ENCODE measurements around the gene CFAP77. TPM values are rescaled to one million over a fixed set of nuclear protein-coding genes. Genes with fewer than 3 reads are reported as not detected.

The CFAP77 gene
- total and polyA plus RNA-seq, 7 donors: not detected

GRCh38 chr9:132504488-132504887 is 94.5 kb downstream of the CFAP77 start:
- TF ChIP-seq POLR2AphosphoS5 (IDR thresholded peaks at IDR 0.05) (no peak), POLR2A (IDR thresholded peaks at IDR 0.05) (no peak), EP300 (IDR thresholded peaks at IDR 0.05) (no peak)
- TF ChIP-seq, protein P1, sequence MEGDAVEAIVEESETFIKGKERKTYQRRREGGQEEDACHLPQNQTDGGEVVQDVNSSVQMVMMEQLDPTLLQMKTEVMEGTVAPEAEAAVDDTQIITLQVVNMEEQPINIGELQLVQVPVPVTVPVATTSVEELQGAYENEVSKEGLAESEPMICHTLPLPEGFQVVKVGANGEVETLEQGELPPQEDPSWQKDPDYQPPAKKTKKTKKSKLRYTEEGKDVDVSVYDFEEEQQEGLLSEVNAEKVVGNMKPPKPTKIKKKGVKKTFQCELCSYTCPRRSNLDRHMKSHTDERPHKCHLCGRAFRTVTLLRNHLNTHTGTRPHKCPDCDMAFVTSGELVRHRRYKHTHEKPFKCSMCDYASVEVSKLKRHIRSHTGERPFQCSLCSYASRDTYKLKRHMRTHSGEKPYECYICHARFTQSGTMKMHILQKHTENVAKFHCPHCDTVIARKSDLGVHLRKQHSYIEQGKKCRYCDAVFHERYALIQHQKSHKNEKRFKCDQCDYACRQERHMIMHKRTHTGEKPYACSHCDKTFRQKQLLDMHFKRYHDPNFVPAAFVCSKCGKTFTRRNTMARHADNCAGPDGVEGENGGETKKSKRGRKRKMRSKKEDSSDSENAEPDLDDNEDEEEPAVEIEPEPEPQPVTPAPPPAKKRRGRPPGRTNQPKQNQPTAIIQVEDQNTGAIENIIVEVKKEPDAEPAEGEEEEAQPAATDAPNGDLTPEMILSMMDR (IDR thresholded peaks at IDR 0.05): no peak
- H3K4me1 ChIP-seq: no peaks in the 10 kb centered on the region
- peaks cover 0 to 64% (median 17%) of the 10 kb centered on the region in 3 donors for H3K27me3 ChIP-seq
- DNase-seq: no peak
- intact Hi-C loops (cut with DNase I): no loop called here
- WGBS, 2 donors: 34 to 49% methylated on average over 9 of the region's 9 CpGs
- no peaks in the 10 kb centered on the region for H3K9me3 ChIP-seq
- H3K4me3 ChIP-seq: no peak overlapping the region
- no peaks in the 10 kb centered on the region for H3K36me3 ChIP-seq
- no peak overlapping the region for H3K27ac ChIP-seq

DNA sequence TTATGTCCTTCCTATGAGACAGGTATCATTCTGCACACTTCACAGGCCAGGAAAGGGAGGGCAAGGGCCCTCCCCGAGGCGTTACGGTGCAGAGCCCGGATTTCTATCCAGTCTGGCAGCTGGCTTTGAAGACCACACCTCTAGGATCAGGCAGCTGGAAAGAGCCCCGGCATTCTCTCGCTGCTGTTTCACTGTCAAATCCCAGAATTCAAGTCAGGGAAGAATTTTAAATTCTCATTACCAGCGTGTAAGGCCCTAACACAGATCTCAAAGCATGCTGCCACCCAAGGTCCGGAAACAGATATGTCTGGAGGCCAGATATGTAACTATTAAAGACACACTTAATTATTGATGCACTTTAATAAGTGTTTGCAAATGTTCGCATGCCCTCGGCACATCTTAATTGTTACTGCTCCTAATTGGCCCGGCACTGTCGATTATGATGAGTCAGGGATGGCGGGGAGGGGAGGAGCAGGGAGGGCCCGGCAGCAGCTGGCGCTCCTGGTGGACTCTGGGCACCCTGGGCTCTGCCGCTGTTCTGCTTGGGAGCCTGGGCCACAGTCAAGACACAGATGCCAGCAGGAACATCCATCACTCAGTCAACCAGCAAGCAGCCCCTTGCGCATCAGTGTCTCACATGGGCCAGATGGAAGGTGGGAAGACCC is 96.1 kb downstream of the CFAP77 start:
- no peak for DNase-seq
- H3K36me3 ChIP-seq: no peaks in the 10 kb centered on the region
- H3K4me1 ChIP-seq: no peaks in the 10 kb centered on the region
- no peak overlapping the region for H3K27ac ChIP-seq
- TF ChIP-seq EP300 (IDR thresholded peaks at IDR 0.05) (no peak), POLR2A (IDR thresholded peaks at IDR 0.05) (no peak), POLR2AphosphoS5 (IDR thresholded peaks at IDR 0.05) (no peak)
- TF ChIP-seq, protein P1 (IDR thresholded peaks at IDR 0.05): no peak
- no peaks in the 10 kb centered on the region for H3K9me3 ChIP-seq
- H3K27me3 ChIP-seq: peaks cover 0 to 66% (median 17%) of the 10 kb centered on the region in 3 donors
- intact Hi-C loops (cut with DNase I): loop anchor here (5.0 kb wide), 1 partner anchor 291 kb away; no protein-coding TSS in a partner anchor
- 53 to 76% methylated on average over 17 of the region's 17 CpGs for WGBS, 2 donors
- no peak overlapping the region for H3K4me3 ChIP-seq

DNA sequence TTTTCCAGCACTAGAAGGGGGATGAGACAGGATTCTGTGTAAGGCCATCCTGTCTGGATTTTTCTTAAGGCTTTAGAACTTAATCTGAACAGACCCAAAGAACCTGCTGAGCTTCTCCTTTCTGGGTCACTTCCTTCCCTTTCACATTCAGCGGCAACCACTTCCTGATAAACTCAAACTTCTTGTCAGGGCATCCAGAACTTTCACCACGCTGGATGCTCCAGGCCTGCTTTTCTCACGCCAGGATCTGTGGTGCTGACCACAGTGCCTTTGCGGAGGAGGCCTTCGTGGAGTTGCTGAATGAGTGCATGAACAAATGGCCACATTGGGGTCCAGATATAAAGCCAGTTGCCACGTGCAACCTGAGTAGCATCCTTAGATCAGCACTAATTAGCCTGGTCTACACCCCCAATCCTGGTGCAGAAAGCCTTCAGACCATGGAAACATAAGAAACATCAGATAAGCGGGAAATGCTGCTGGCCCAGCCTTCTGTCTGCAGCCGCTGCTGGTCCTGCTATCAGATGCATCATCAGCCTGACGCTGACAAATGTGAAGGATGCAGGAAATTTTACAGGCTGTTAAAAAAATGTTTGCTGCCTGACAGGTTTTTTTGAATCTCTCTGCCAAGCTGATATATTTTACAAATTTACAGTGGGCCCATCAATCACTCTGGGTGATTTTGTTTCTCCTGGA is 97.1 kb downstream of the CFAP77 start:
- Histone ChIP-seq H3K9me3 (no peaks in the 10 kb centered on the region), H3K4me1 (no peaks in the 10 kb centered on the region), H3K27ac (no peak overlapping the region), H3K4me3 (no peak overlapping the region), H3K27me3 (peaks cover 0 to 76% (median 17%) of the 10 kb centered on the region in 3 donors), H3K36me3 (no peaks in the 10 kb centered on the region)
- TF ChIP-seq, protein P1 (IDR thresholded peaks at IDR 0.05): no peak
- TF ChIP-seq POLR2AphosphoS5 (IDR thresholded peaks at IDR 0.05): no peak
- TF ChIP-seq POLR2A (IDR thresholded peaks at IDR 0.05): no peak
- TF ChIP-seq EP300 (IDR thresholded peaks at IDR 0.05): no peak
- no peak for DNase-seq
- 48 to 56% methylated on average over 9 of the region's 9 CpGs for WGBS, 2 donors
- intact Hi-C loops (cut with DNase I): loop anchor here (1.0 to 5.0 kb wide), 2 partner anchors 68 to 290 kb away; no protein-coding TSS in a partner anchor

GRCh38 chr9:132507670-132508469 is 97.9 kb downstream of the CFAP77 start:
- no peaks in the 10 kb centered on the region for H3K4me1 ChIP-seq
- no peak for TF ChIP-seq EP300 (IDR thresholded peaks at IDR 0.05)
- TF ChIP-seq, protein P1 (IDR thresholded peaks at IDR 0.05): peak; percentile 70 to 73 (median 71)
- no peak overlapping the region for H3K4me3 ChIP-seq
- intact Hi-C loops (cut with DNase I): loop anchor here (1.0 to 5.0 kb wide), 2 partner anchors 67 to 289 kb away; no protein-coding TSS in a partner anchor
- peak; percentile 72 for DNase-seq
- WGBS, 2 donors: 43 to 47% methylated on average over 24 of the region's 24 CpGs
- no peaks in the 10 kb centered on the region for H3K36me3 ChIP-seq
- H3K9me3 ChIP-seq: no peaks in the 10 kb centered on the region
- H3K27me3 ChIP-seq: peaks cover 0 to 73% (median 17%) of the 10 kb centered on the region in 3 donors
- no peak overlapping the region for H3K27ac ChIP-seq

Data from sigmoid colon (tissue), 7 donors.